ENCODE measurements around the gene CCND2. TPM values are rescaled to one million over a fixed set of nuclear protein-coding genes. Genes with fewer than 3 reads are reported as not detected.
"Not testable (repeated sequence)": the region's sequence is repeated elsewhere in the genome, so short reads cannot be mapped to it uniquely, and the experiment has no call there.

CCND2 gene
- total RNA-seq, 1 donor from 2014 or later = 278 TPM

DNA sequence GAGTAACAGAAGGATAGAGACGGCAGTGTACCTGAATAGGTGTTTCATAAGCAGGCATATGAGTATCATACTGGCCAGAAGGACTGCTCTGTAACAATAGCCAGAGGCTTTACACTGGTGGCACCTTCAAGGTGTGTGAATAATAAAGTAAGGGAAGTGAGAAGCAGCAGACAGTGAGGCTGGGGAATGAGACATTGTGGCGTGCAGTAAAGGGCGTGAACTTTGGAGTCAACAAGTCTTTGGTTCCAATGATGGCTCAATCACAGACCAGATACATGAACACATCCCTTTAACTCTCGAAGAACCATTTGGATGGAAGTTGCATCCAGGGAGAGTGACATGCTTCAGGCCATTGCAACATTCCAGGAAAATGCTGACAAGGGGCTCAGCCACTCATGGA lies 32.0 kb upstream of the CCND2 start:
- H3K27me3 Mint-ChIP-seq = peaks cover 21% of the 10 kb centered on the region
- no peak overlapping the region for H3K4me3 Mint-ChIP-seq
- peaks cover 11% of the 10 kb centered on the region for H3K36me3 Mint-ChIP-seq
- H3K9me3 Mint-ChIP-seq = peaks cover 10% of the 10 kb centered on the region
- no peak overlapping the region for H3K27ac Mint-ChIP-seq
- peaks cover 12% of the 10 kb centered on the region for H3K4me1 Mint-ChIP-seq (ENCODE audit: unreplicated experiment)
- no peak for DNase-seq (ENCODE audit: extremely low spot score, unreplicated experiment)
- TF ChIP-seq, protein P1, sequence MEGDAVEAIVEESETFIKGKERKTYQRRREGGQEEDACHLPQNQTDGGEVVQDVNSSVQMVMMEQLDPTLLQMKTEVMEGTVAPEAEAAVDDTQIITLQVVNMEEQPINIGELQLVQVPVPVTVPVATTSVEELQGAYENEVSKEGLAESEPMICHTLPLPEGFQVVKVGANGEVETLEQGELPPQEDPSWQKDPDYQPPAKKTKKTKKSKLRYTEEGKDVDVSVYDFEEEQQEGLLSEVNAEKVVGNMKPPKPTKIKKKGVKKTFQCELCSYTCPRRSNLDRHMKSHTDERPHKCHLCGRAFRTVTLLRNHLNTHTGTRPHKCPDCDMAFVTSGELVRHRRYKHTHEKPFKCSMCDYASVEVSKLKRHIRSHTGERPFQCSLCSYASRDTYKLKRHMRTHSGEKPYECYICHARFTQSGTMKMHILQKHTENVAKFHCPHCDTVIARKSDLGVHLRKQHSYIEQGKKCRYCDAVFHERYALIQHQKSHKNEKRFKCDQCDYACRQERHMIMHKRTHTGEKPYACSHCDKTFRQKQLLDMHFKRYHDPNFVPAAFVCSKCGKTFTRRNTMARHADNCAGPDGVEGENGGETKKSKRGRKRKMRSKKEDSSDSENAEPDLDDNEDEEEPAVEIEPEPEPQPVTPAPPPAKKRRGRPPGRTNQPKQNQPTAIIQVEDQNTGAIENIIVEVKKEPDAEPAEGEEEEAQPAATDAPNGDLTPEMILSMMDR (conservative IDR thresholded peaks at IDR 0.05) = no peak

DNA sequence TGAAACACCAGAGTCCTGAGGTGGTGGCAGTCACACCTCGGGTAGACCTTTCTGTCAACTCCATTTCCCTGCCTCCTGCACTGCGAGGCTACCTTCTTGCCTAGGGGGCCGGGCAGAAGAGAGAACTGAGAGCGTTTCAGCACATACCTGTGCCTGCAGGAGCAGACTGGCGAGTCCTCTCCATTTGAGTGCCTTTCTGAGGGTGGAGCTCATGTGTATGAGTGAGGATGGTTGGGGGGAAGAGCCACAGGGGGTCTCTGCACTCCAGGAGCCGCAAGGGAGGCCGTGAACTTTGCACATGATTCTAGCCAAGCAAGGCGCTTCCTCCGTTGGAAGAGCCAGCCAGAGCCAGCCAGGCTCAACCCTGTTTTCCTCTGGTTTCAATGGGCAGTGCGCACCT lies 31.0 kb upstream of the CCND2 start:
- Mint-ChIP-seq H3K9me3 (peaks cover 10% of the 10 kb centered on the region), H3K4me3 (no peak overlapping the region), H3K27ac (no peak overlapping the region), H3K4me1 (ENCODE audit: unreplicated experiment) (peaks cover 12% of the 10 kb centered on the region), H3K27me3 (peaks cover 17% of the 10 kb centered on the region), H3K36me3 (peaks cover 11% of the 10 kb centered on the region)
- no peak for DNase-seq (ENCODE audit: extremely low spot score, unreplicated experiment)
- TF ChIP-seq, protein P1 (conservative IDR thresholded peaks at IDR 0.05) = no peak

DNA sequence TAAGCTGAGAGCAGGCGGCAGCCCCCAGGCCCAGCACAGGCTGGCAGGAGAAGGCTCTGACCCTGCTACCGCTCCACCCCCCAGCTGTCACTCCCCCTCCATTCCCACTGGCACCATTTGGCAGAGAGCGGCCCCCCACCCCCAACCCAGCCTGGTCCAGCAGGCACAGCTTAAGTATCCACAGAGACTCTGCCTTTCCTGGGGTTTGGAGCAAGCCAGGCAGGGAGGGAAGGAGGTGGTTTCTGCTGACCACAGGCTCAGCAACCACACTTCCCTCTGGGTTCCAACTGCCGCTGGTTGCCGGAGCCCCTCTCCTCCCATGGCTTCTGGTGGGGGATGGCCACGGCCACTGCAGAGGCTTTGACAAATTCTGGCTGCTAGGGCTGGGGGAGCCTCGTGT lies 30.5 kb upstream of the CCND2 start:
- TF ChIP-seq, protein P1 (conservative IDR thresholded peaks at IDR 0.05) = no peak
- Mint-ChIP-seq H3K36me3 (peaks cover 14% of the 10 kb centered on the region), H3K4me1 (ENCODE audit: unreplicated experiment) (peaks cover 12% of the 10 kb centered on the region), H3K27me3 (peaks cover 20% of the 10 kb centered on the region), H3K9me3 (peaks cover 6% of the 10 kb centered on the region), H3K4me3 (no peak overlapping the region), H3K27ac (no peak overlapping the region)
- no peak for DNase-seq (ENCODE audit: extremely low spot score, unreplicated experiment)

DNA sequence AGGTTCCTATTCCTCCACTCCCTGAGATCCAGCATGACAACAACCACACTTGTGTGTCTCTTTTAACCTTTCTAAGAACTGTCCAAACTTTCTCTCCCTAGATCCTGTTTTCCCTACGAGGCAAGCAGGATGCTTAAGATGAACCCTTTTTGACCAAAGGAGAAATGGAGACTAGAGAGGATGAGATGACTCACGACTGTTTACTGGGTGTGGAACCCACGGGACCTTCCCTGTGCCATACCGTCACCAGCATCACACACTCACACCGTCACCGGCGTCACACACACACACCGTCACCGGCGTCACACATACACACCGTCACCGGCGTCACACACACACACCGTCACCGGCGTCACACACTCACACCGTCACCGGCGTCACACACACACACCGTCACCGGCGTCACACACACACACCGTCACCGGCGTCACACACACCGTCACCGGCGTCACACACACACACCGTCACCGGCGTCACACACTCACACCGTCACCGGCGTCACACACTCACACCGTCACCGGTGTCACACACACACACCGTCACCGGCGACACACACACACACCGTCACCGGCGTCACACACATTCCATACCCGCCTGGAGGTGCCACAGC lies 30.0 kb upstream of the CCND2 start:
- Mint-ChIP-seq H3K27me3 (peaks cover 20% of the 10 kb centered on the region), H3K4me1 (ENCODE audit: unreplicated experiment) (peaks cover 12% of the 10 kb centered on the region)
- not testable (repeated sequence) for H3K9me3 Mint-ChIP-seq; H3K27ac Mint-ChIP-seq; H3K36me3 Mint-ChIP-seq; H3K4me3 Mint-ChIP-seq; DNase-seq (ENCODE audit: extremely low spot score, unreplicated experiment)

DNA sequence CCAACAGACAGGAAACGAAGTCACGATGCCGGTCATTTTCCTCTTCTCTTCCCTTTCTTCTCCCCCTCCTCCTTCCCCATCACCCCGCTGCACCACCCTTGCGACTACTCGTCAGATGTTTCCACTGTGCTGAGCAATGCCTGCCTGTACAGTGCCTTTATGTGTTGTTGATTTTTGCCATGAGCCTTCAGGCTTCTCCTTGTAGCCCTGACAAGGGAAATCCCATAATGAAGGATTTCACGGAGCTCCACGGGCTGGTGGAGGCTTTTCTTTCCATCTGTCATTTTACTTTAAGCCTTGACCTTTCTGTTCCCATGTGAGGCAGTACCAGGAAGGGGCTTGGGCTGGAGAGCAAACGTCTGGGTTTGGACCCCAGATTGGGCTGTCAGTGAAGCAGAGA lies 28.7 kb upstream of the CCND2 start:
- Mint-ChIP-seq H3K4me1 (ENCODE audit: unreplicated experiment) (peaks cover 12% of the 10 kb centered on the region), H3K27ac (no peak overlapping the region)

DNA sequence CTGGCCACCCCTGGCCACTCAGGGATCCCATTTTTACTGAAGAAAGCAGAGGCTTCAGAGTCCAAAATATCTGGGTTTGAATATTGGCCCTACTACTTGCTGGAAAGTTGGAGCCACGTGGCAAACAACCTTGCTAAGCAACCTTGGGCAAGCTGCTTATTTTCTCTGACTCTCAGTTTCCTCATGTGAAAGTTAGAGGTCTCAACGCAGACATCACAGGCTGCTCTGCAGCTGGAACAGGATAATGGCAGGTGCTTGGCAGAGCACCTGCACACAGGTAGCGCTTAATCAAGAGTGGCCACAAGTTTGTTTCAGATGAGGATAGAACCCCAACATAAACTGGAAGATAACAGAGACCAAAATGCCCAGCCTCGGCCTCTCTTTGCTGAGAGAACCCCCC lies 28.1 kb upstream of the CCND2 start:
- TF ChIP-seq, protein P1 (conservative IDR thresholded peaks at IDR 0.05) = no peak
- Mint-ChIP-seq H3K4me3 (no peak overlapping the region), H3K27me3 (peaks cover 29% of the 10 kb centered on the region), H3K27ac (no peak overlapping the region), H3K36me3 (peaks cover 9% of the 10 kb centered on the region), H3K9me3 (no peaks in the 10 kb centered on the region), H3K4me1 (ENCODE audit: unreplicated experiment) (peaks cover 12% of the 10 kb centered on the region)
- no peak for DNase-seq (ENCODE audit: extremely low spot score, unreplicated experiment)

More for the DNA sequence above, 28.7 kb upstream of the CCND2 start:
- H3K36me3 Mint-ChIP-seq = peaks cover 9% of the 10 kb centered on the region
- H3K27me3 Mint-ChIP-seq = peaks cover 24% of the 10 kb centered on the region
- H3K4me3 Mint-ChIP-seq = no peak overlapping the region
- DNase-seq (ENCODE audit: extremely low spot score, unreplicated experiment) = no peak
- TF ChIP-seq, protein P1 (conservative IDR thresholded peaks at IDR 0.05) = no peak
- H3K9me3 Mint-ChIP-seq = no peaks in the 10 kb centered on the region
